GM10266 (cell line): ENCODE results near the gene PRDM11.

ENCODE experiments used
- DNase-seq: peaks from one replicate; pipeline ENCODE4 v3.0.0; 2012; ENCODE audit errors: extremely low spot score
- TF ChIP-seq, protein P1 (sequence below): IDR thresholded peaks from 2 replicates; pipeline ENCODE4 v1.5.1; 2012; ENCODE audit warnings: mild to moderate bottlenecking, low read depth; ENCODE audit not compliant: control insufficient read depth, insufficient read depth; ENCODE audit errors: missing control alignments

PRDM11 gene

GRCh38 chr11:45204761-45205160 lies 58.3 kb downstream of the PRDM11 start:
- TF ChIP-seq, protein P1, sequence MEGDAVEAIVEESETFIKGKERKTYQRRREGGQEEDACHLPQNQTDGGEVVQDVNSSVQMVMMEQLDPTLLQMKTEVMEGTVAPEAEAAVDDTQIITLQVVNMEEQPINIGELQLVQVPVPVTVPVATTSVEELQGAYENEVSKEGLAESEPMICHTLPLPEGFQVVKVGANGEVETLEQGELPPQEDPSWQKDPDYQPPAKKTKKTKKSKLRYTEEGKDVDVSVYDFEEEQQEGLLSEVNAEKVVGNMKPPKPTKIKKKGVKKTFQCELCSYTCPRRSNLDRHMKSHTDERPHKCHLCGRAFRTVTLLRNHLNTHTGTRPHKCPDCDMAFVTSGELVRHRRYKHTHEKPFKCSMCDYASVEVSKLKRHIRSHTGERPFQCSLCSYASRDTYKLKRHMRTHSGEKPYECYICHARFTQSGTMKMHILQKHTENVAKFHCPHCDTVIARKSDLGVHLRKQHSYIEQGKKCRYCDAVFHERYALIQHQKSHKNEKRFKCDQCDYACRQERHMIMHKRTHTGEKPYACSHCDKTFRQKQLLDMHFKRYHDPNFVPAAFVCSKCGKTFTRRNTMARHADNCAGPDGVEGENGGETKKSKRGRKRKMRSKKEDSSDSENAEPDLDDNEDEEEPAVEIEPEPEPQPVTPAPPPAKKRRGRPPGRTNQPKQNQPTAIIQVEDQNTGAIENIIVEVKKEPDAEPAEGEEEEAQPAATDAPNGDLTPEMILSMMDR, result no peak
- DNase-seq, result no peak

GRCh38 chr11:45205978-45206377 lies 59.5 kb downstream of the PRDM11 start:
- no peak for DNase-seq
- TF ChIP-seq, protein P1, result no peak

- TF ChIP-seq, protein P1, result no peak
- no peak for DNase-seq
These were observed 61.7 kb downstream of the PRDM11 start for GRCh38 chr11:45208135-45208534.

DNA sequence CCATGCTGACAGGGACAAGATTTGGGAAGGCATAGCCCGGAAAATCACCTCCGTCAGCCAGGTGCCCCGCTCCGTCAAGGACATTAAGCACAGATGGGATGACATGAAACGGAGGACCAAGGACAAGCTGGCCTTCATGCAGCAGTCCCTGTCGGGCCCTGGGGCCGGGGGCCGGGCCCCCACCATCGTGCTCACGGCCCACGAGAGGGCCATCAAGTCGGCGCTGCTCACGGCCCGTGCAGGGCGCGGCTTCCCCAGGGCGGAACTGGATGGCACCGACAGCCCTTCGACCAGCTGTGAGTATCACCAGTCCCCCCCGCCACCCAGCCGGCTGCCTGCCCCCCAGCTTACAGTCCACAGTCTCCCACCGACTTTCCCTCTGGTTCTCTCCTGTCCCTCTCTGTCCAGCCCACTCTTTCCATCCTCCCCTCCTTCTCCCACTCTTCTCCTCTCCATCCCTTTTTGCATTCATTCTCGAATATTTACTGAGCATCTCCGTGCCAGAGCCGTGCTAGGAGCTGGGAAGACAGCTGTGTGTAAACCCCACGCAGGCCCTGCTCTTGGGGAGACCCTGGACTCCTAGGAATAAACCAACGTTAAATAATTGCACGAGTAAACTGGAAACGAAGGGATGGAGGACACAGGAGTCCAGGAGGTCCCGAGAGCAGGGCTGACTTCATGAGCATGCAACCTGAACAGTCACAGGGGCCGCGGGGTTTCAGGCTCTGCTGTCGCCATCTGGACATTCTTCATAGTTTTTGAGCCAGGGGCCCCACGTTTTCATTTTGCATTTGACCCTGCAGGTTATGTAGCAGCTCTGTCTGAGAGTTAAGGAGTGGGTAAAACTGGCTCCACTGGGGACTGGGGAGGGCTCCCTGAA lies 62.8 kb downstream of the PRDM11 start:
- DNase-seq, result no peak
- TF ChIP-seq, protein P1, result no peak

- DNase-seq, result peak; percentile 57
- TF ChIP-seq, protein P1, result no peak
These were observed 63.7 kb downstream of the PRDM11 start for GRCh38 chr11:45209891-45210699.

GRCh38 chr11:45210846-45211245 lies 64.4 kb downstream of the PRDM11 start:
- TF ChIP-seq, protein P1, result no peak
- DNase-seq, result no peak
